Medulla oblongata (tissue), 1 donor: ENCODE results near the gene UBAC1.
"Not testable (repeated sequence)": the region's sequence is repeated elsewhere in the genome, so short reads cannot be mapped to it uniquely, and the experiment has no call there.

ENCODE experiments used
- DNase-seq: peaks from one replicate; pipeline ENCODE4 v3.0.0-alpha.2; 2015; ENCODE audit errors: extremely low spot score

UBAC1 gene

DNA sequence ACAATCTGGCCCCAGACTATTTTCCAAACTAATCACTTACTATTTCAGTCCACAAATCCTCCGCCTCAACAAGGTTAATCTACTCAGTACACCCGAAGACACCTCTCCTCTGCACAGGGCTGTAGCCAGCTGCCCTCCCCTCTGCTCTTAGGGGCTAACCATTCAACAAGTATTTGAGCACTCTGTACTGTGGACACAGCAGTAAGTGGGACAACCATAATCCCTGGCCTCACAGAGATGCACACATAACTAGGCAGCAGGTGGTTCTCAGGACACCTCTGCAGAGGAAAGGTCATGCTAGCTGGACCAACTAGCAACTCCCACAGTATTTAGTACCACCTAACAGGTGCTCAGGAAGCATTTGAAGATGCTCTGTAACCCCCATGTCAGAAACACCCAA, 59.3 kb downstream of the UBAC1 start:
- DNase-seq, result no peak

DNA sequence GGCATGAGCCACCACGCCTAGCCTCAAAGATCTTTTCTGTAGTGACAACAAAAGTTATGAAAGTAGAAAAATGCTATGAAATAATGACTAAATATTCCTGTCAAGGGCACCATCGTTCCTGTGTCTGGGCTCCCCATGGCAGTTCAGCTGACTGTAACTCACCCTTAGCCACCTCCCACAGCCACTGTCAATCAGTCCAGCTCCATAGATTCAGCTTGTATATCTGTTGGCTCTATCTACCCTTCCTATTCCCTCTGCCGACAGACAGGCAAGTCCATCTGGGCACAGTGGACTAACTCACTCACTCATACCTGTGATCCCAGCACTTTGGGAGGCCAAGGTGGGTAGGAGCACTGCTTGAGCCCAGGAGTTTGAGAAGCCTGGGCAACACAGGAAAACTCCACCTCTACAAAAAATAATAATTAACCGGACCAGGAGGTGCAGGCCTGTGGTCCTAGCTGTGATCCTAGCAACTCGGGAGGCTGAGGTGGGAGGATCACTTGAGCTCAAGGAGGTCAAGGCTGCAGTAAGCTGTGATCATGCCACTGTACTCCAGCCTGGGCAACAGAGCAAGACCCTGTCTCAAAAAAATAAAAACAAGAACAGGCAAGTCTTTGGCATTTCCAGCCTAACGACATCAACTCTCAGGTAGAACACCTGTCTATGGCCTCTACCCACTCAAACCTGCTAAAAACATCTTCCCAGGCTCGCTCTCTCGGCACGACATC, 60.0 kb downstream of the UBAC1 start:
- no peak for DNase-seq

DNA sequence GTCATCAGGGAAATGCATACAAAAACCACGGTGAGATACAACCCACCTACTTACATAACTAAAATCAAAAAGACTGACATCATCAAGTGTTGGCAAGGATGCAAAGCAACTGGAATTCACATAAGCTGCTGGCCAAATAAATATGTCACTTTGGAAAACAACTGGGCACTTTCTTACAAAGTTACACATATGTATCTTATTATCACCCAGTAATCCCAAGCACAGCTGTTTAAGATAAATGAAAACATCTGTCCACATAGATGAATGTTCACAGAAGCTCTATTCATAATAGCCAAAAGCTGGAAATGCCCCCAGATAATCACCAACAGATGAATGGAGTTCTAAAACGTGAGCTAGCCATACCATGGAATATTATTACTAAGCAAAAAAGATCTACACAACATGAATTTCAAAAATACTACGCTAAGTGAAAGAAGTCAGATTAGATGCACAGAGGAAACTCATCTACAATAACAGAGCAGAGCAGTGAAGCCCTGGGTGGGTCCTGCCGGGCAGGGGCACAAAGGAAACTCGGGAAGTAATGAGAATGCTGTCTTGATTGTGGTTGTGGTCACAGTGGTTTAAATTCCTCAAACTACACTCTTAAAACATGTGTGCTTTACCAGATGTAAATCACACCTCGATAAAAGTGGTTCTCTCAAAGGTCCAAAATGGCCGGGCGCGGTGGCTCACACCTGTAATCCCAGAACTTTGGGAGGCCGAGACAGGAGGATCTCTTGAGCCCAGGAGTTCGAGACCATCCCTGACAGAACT, 62.4 kb downstream of the UBAC1 start:
- no peak for DNase-seq

DNA sequence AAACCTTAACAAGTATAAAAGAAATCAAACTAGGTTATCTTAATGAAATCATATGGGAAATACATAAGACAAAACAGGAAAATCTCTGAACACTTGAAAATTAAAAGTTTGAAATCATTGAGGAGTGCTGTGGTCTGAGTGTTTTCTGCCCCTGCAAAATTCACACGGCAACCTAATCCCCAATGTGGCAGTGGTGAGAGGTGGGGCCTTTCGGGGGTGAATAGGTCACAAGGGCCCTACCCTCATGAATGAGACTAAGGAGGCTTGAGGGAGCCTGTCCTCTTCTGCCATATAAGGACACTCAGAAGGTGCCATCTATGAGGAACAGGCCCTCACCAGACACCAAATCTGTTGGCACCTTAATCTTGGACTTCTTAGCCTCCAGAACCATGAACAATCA, 64.5 kb downstream of the UBAC1 start:
- no peak for DNase-seq

DNA sequence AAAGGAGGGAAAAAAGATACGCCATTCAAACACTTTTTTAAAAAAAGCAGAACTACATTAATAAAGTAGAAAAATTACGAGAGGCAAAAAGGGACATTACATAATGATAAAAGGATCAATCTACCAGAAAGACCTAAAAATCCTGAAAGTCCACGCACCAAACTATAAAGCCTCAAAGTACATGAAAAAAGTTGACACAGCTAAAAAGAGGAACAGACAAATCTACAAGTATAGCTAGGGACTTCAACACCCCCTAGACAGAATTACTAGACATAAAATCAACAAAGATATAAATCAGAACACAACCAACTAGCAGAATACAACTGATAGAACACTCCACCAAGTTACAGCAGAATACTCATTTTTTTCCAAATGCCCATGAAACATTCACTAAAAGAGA, 65.0 kb downstream of the UBAC1 start:
- DNase-seq, result no peak

- DNase-seq, result no peak
Observed at GRCh38 chr9:135895202-135895848, 65.8 kb downstream of the UBAC1 start.

- DNase-seq, result no peak
Observed at GRCh38 chr9:135893104-135893503, 68.1 kb downstream of the UBAC1 start.

DNA sequence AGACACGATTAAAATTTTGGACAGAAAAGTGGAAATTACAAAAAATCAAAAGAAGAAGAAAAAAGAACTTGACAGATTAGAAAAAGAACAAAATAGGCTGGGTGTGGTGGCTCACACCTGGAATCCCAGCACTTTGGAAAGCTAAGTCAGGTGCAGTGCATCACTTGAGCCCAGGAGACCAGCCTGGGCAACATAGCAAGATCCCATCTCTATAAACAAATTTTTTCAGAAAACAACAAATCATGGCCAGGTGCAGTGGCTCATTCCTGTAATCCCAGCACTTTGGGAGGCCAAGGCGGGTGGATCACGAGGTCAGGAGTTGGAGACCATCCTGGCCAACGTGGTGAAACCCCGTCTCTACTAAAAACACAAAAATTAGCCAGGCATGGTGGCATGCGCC, 68.8 kb downstream of the UBAC1 start:
- not testable (repeated sequence) for DNase-seq

DNA sequence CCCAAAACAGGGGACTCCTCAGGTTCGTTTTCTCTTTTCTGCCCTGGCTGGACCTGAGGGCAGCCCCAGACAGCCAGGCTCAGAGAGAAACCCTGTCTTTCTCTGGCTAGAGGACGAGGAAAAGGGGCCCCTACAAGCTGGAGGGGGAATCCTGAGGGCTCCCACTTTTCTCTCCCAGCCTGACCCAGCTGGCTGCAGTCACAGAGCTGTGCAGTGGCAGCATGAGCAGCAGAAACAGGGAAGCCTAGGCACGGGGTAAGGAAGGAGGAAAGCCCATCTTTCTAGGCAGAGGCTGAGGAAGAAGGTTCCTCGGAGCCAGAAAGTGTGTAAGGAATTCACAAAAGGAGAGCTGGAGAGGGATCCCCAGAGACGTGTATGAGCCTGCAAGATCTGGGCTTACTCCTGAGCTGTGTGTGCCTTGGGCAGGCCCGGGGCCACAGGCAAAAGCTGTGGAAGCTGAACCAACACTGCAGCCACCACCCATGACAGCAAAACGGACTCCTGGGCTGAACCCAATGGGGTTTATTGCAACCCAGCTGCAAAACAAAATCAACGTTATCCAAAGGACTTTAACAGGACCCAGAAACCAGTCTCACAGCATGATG, 70.0 kb downstream of the UBAC1 start:
- DNase-seq, result no peak

DNA sequence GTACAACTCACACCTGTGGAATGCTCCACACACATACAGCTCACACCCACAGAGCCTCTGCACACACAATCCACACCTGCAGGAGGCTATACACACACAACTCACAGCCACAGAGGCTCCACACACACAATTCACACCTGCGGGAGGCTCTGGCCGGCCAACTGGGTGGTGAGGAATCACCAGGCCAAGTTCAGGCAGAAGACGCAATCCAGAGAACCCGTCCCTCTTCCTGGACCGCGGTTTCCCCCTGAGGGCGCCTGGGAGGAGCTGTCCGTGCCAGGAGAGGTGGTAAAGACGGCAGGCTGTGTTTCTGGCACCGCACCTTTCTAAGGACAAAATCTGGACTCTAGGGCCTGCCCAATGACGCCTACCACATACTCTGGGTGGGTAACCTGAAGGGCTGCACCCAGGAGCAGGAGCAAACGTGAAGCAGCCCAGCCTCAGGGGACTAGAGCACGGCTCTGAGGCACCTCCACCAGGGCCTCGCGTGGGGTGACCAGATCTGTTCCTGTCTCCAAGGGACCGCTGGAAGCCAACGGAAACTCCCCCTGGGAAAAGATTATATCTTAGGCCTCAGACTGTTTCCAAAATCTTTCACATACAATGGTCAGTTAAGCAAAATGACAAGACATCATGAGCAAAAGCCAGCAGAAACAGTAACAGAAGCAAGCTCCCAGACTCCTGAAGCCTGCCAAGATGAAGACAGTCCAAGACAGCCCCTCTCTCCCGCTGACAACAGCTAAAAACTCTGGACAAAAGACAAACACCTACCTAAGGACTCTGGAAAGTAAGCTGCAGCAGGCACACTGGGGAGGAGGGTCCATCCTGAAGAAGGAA, 70.8 kb downstream of the UBAC1 start:
- no peak for DNase-seq

- DNase-seq, result no peak
Observed at GRCh38 chr9:135889564-135890189, 71.5 kb downstream of the UBAC1 start.

GRCh38 chr9:135888766-135889394, 72.3 kb downstream of the UBAC1 start:
- no peak for DNase-seq

DNA sequence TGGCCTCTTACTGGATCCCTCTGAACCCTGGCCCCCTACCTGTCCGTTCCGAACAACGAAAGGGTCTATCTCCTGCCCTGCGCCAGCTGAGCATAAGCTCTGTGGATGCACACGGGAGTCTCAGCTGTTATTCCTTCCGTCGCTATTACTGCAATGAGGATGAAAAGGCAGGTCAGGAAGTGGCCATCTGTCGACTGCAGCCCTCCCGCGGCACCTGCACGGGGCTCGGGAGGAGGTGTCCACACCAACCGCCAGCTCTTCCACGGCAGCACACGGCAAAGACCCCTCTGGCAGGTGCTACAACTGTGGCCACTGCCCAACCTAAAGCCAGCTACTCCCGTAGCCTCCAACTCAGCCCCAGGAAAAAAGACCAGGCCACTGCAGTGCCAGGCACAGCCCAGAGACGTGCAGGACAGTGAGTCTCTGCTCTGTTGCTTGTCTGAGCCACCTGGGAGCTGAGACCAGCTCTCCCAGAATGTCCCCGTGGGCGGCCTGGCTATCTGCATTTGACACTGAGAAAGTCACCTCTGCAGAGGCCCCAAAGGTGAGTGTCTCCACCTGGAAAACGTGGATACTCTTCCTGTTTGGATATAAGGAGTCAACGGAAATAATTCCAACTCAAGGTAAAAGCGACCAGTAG, 72.9 kb downstream of the UBAC1 start:
- DNase-seq, result no peak

DNA sequence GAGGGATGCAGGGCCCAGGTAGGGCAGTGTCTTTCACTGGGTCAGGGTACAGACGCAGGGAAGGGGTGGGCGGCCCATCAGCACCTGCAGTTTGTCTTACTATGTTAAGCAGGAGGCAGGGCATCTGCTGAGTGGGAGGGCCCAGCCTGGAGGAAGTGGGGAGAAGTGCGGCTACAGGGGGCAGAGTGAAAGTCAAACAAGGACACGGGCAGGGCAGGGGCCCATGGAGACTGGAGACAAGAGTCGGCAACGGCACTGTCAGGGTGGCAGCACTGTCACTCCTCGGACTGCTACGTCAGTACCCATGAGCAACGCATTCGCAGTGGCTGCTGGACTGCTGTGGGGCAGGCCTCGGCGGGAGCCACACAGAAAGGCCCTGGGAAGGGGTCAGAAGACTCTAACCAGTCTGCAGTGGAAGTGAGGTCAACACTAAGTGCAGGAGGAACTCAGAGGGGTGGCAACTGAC, 73.6 kb downstream of the UBAC1 start:
- peak; percentile 37 for DNase-seq

- DNase-seq, result peak; percentile 84
Observed at GRCh38 chr9:135887021-135887507, 74.1 kb downstream of the UBAC1 start.

DNA sequence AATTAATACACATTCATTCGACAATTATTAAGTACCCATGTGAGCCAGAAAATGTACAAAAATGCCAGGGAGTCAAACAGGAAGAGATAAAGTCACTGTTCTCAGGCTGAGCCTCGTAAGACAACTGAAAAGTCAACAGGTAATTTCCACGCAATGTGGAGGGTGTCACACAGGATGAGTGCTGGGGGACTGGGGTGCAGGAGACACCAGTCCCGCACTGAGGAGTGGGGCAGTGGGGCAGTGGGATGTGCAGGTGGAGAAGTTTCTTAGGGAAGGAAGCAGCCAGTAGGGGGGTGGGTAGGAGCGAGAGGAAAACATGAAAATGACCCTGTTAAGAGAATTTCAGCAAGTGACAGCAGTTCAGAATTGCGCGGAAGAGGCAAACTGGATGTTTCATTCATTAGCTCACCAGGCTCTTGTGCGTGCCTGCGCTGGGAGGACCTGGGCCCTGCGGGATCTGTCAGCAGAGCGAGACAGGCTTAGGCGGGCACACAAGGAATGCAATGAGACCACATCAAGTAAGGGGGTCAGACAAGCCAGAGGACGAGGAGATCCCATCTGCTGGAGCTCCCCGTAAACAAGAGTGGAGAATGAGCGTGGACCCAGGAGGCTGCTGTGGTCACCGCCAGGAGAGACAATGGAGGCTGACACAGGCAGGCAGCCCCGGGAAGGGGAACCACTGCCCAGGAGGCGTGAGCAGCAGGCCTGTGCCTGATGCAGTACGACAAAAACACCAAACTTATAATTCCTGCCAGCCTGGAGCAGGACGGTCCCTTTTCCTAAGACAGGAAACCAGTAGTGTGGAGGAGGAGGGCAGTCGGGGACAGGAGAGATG, 74.8 kb downstream of the UBAC1 start:
- DNase-seq, result peak; percentile 66

- no peak for DNase-seq
Observed at GRCh38 chr9:135885100-135885853, 75.9 kb downstream of the UBAC1 start.
